Measurements from ENCODE around the gene JAK2.
"Not testable (repeated sequence)": the region's sequence is repeated elsewhere in the genome, so short reads cannot be mapped to it uniquely, and the experiment has no call there.

JAK2 gene

DNA sequence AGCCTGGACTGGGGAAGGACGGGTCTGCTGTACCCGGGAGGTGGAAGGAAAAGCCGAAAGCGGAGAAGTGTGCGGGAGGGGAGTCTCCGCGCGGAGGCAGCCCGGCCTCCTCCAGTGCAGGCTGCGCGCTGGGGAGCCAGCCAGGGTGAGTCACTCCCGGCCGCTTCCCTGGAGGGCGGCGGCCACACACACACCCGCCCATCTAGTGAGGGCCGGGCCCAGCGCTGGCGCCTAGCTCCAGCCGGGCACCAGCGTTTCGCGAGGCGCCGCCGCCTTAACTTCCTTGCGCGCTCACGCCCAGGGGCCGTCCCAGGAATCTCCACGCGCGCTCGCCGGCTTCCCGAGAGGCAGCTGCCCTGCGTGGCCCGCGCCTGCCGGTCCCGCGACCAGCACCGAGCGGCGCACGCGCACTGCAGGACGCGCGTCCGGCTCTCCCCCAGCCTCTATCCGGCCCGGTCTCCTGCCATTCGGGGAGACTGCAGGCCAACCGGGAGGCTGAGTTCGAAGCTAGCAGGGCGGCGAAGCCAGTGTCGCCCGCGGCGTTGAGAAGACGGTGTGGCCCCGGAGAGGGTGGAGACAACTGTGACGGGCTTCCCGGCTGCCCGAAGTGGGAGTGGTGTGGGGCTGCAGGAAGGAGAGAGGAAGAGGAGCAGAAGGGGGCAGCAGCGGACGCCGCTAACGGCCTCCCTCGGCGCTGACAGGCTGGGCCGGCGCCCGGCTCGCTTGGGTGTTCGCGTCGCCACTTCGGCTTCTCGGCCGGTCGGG lies at the start of gene JAK2:
Gene JAK2 (plus strand): TSS at position 652 of the 765 bp plus-strand sequence. CDS start 36,716 bp downstream, outside the sequence.
- Histone ChIP-seq H3K27me3 (ENCODE audit: low read depth, low read length) (no peaks in the 10 kb centered on the region), H3K4me3 (ENCODE audit: low read depth in 1 of 2, low read length in 2 of 2) (peak within 1 kb of the TSS; percentile 78 to 90), H3K9me3 (ENCODE audit: control insufficient read depth in 1 of 2, low read length in 2 of 2) (no peaks in the 10 kb centered on the region), H3K36me3 (ENCODE audit: control insufficient read depth in 1 of 2, insufficient read depth in 2 of 2, low read length in 2 of 2) (no peaks in the 10 kb centered on the region), H3K4me1 (ENCODE audit: control insufficient read depth in 1 of 2, insufficient read depth in 2 of 2, low read length in 2 of 2) (peaks cover 16 to 25% of the 10 kb centered on the region in 2 donors), H3K27ac (ENCODE audit: low read length) (peak within 1 kb of the TSS; percentile 94)

DNA sequence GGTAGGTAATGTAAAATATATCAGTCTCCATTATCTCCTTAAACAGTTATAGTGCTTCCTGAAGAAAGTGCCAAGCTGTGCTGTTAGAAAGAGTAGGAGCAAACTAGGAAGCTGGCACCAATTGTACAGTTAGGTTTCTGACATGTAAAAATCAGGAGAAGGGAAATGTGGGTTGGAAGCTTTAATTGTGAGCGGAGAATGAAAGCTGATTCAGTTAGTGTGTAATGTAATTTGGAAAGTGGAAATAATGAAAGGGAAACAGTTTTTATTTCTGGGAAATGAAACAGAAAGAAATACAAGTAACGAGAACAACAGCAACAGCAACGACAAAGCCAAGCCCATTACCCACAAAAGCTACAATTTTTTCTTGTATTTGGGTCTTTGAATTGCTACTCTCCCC lies 48.8 kb upstream of the JAK2 start:
- H3K4me3 ChIP-seq (ENCODE audit: low read depth in 1 of 2, low read length in 2 of 2) = no peak overlapping the region
- H3K4me1 ChIP-seq (ENCODE audit: control insufficient read depth in 1 of 2, insufficient read depth in 2 of 2, low read length in 2 of 2) = peaks cover 4 to 11% of the 10 kb centered on the region in 2 donors
- no peaks in the 10 kb centered on the region for H3K36me3 ChIP-seq (ENCODE audit: control insufficient read depth in 1 of 2, insufficient read depth in 2 of 2, low read length in 2 of 2)

DNA sequence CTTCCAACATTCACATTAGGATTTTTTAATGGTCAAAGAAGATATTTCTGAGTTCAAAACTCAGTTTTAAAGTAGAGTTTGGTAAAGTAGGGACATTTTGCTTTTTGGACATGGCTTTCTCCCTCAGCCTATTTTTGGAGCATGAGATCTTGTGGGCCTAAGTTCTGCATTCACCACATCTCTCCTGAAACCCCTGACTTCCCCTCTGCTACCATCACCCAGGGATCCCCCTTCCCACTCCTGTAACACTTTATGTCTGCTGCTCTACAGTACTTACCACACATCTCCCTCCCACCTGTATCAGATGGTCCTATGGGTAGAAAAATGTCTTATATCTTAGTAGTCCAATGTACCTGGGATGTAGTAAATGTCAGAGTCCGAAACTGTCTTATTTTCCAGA lies 48.2 kb upstream of the JAK2 start:
- H3K4me1 ChIP-seq (ENCODE audit: control insufficient read depth in 1 of 2, insufficient read depth in 2 of 2, low read length in 2 of 2) = peaks cover 4 to 11% of the 10 kb centered on the region in 2 donors
- H3K27me3 ChIP-seq (ENCODE audit: low read depth, low read length) = no peaks in the 10 kb centered on the region
- H3K4me3 ChIP-seq (ENCODE audit: low read depth in 1 of 2, low read length in 2 of 2) = no peak overlapping the region
- no peaks in the 10 kb centered on the region for H3K9me3 ChIP-seq (ENCODE audit: control insufficient read depth in 1 of 2, low read length in 2 of 2)
- no peak overlapping the region for H3K27ac ChIP-seq (ENCODE audit: low read length)
- H3K36me3 ChIP-seq (ENCODE audit: control insufficient read depth in 1 of 2, insufficient read depth in 2 of 2, low read length in 2 of 2) = no peaks in the 10 kb centered on the region

More for the DNA sequence above, 48.8 kb upstream of the JAK2 start:
- H3K27ac ChIP-seq (ENCODE audit: low read length) = peak overlapping the region; percentile 11
- H3K9me3 ChIP-seq (ENCODE audit: control insufficient read depth in 1 of 2, low read length in 2 of 2) = no peaks in the 10 kb centered on the region
- no peaks in the 10 kb centered on the region for H3K27me3 ChIP-seq (ENCODE audit: low read depth, low read length)

DNA sequence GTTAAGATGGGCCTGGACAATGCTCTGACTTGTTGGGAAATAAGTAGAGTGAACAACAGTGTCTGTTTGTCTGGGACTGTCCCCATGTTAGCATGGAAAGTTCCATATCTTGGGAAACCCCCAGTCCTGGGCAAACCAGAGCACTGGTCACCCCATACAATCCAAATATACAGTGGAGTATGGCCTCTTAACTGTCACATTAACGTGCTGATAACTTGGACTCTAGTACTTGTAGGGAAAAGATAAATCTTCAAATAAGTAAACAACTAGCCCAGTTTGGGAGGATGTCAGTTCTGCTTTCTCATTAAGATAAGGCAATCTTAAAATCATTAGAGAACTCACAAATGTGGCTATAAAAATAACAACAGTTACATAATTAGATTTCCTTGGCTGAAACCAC lies 47.6 kb upstream of the JAK2 start:
- Histone ChIP-seq H3K9me3 (ENCODE audit: control insufficient read depth in 1 of 2, low read length in 2 of 2) (no peaks in the 10 kb centered on the region), H3K4me1 (ENCODE audit: control insufficient read depth in 1 of 2, insufficient read depth in 2 of 2, low read length in 2 of 2) (peaks cover 4 to 10% of the 10 kb centered on the region in 2 donors), H3K27me3 (ENCODE audit: low read depth, low read length) (no peaks in the 10 kb centered on the region), H3K36me3 (ENCODE audit: control insufficient read depth in 1 of 2, insufficient read depth in 2 of 2, low read length in 2 of 2) (no peaks in the 10 kb centered on the region), H3K27ac (ENCODE audit: low read length) (no peak overlapping the region), H3K4me3 (ENCODE audit: low read depth in 1 of 2, low read length in 2 of 2) (no peak overlapping the region)

DNA sequence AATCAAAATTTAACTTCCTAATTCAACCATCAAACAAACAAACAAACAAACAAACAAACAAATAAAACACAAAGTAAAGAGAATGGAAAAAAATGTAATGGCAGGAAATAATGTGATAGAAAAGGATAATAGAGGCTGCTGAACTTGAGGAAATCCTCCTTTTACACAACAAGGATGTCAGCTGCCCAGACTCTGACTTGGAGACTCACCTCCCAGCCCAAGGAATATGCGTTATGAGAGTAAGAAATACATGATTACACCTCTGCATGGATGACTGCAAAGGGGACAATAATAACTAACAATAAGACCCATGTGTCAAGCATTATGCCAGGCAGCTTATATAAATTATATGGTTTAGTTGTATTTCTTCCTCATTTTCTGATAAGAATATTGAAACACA lies 46.6 kb upstream of the JAK2 start:
- H3K27ac ChIP-seq (ENCODE audit: low read length) = no peak overlapping the region
- no peaks in the 10 kb centered on the region for H3K9me3 ChIP-seq (ENCODE audit: control insufficient read depth in 1 of 2, low read length in 2 of 2)
- no peaks in the 10 kb centered on the region for H3K27me3 ChIP-seq (ENCODE audit: low read depth, low read length)
- no peaks in the 10 kb centered on the region for H3K36me3 ChIP-seq (ENCODE audit: control insufficient read depth in 1 of 2, insufficient read depth in 2 of 2, low read length in 2 of 2)
- no peak overlapping the region for H3K4me3 ChIP-seq (ENCODE audit: low read depth in 1 of 2, low read length in 2 of 2)
- H3K4me1 ChIP-seq (ENCODE audit: control insufficient read depth in 1 of 2, insufficient read depth in 2 of 2, low read length in 2 of 2) = peaks cover 4% of the 10 kb centered on the region in 2 donors

DNA sequence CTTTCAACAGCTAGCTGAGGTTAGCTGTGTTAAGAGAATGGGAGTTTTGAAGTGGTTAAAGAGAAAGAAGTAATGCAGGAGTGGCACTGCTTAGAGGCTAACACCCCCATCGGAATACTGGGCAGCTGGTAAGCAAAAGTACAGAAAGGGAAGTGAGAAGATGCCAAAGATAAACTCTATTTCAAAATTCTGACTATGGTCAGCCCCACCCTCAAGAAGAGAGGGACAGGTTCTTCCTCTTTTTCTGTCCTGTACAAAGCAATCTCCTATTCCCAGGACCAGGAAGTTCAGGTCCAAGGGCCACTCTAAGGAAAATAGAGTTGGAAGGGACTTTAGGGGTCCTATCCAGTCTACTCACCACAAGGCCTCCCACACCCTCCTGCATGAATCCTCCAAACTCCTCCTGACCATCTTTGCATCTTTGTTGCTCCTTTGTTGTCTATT lies 45.9 kb upstream of the JAK2 start:
- Histone ChIP-seq H3K36me3 (ENCODE audit: control insufficient read depth in 1 of 2, insufficient read depth in 2 of 2, low read length in 2 of 2) (no peaks in the 10 kb centered on the region), H3K4me1 (ENCODE audit: control insufficient read depth in 1 of 2, insufficient read depth in 2 of 2, low read length in 2 of 2) (peaks cover 4% of the 10 kb centered on the region in 2 donors), H3K9me3 (ENCODE audit: control insufficient read depth in 1 of 2, low read length in 2 of 2) (no peaks in the 10 kb centered on the region), H3K4me3 (ENCODE audit: low read depth in 1 of 2, low read length in 2 of 2) (no peak overlapping the region), H3K27me3 (ENCODE audit: low read depth, low read length) (no peaks in the 10 kb centered on the region), H3K27ac (ENCODE audit: low read length) (no peak overlapping the region)

DNA sequence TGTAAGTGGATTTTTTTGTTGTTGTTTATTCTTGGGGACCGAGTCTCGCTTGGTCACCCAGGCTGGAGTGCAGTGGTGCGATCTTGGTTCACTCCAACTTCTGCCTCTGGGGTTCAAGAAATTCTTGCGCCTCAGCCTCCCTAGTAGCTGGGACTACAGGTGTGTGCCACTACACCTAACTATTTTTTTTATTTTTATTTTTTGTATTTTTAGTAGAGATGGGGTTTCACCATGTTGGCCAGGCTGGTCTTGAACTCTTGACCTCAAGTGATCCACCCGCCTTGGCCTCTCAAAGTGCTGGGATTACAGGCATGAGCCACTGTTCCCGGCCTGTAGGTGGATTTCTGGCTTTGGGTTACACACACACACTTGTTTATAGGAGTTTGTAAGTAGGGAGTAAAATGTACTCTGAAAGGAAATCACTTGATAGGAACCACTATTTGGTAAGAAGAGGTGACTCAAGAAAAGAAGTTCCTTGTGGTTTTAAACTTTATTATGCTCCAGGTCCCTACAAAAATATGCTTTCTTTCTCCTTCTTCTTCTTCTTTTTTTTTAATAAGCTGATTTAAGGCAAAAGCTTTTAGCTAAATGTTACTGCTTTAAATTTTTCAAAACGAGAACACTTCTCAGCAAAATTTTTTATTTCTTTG lies 42.9 kb upstream of the JAK2 start:
- not testable (repeated sequence) for H3K36me3 ChIP-seq (ENCODE audit: control insufficient read depth in 1 of 2, insufficient read depth in 2 of 2, low read length in 2 of 2); H3K27ac ChIP-seq (ENCODE audit: low read length); H3K4me1 ChIP-seq (ENCODE audit: control insufficient read depth in 1 of 2, insufficient read depth in 2 of 2, low read length in 2 of 2); H3K9me3 ChIP-seq (ENCODE audit: control insufficient read depth in 1 of 2, low read length in 2 of 2); H3K4me3 ChIP-seq (ENCODE audit: low read depth in 1 of 2, low read length in 2 of 2); H3K27me3 ChIP-seq (ENCODE audit: low read depth, low read length)

DNA sequence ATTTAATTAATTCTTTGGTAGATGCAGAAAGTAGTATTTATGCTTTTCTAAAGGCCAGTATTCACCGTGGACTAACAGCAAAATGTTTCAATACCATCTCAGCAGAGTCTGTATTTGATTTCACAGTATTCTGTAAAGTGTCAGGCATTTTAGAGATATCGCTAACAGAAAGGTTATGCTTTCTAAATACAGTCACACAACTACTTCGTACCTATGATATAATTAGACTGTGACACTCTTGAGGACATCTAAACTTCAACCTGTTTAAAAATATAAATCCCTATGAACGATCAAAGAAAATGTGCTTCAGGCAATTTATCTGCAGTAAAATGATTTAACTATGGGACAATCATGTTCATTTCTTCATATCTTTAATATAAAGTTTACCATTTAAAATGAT lies 41.7 kb upstream of the JAK2 start:
- H3K27ac ChIP-seq (ENCODE audit: low read length) = no peak overlapping the region
- H3K4me3 ChIP-seq (ENCODE audit: low read depth in 1 of 2, low read length in 2 of 2) = no peak overlapping the region
- no peaks in the 10 kb centered on the region for H3K9me3 ChIP-seq (ENCODE audit: control insufficient read depth in 1 of 2, low read length in 2 of 2)
- no peaks in the 10 kb centered on the region for H3K27me3 ChIP-seq (ENCODE audit: low read depth, low read length)
- no peaks in the 10 kb centered on the region for H3K4me1 ChIP-seq (ENCODE audit: control insufficient read depth in 1 of 2, insufficient read depth in 2 of 2, low read length in 2 of 2)
- H3K36me3 ChIP-seq (ENCODE audit: control insufficient read depth in 1 of 2, insufficient read depth in 2 of 2, low read length in 2 of 2) = no peaks in the 10 kb centered on the region

DNA sequence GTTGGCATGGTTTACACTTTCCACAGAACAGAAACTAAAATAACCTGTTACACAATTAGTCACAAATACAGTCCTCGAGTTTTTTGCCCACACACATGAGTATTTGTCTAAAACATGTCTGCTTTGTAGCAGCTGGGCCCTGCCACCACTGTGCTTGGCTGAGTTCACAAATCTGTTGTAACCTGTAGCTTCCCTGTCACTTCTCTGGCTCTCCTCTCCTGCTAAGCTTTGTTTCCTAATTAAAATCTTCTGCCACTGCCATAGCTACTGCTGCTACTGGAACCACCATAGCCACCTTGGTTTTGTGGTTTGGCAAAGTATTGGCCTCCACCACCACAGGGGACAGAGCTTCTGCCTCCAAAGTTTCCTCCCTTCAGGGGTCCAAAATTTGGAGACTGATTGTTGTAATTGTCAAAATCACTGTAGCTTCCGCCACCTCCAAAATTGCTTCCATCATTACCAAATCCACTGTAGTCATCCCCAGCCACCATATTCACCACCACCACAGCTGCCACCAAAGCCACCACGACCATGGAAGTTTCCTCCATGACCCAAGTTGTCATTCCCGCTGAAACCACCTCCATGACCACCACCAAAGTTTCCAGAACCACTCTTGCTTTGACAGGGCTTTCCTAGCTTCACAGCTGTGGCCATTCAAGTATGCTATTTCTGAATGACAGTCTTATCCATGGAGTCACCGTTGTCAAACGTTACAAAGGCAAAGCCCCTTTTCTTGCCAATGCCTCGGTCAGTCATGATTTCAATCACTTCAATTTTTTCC lies 40.5 kb upstream of the JAK2 start:
- H3K27ac ChIP-seq (ENCODE audit: low read length); H3K4me3 ChIP-seq (ENCODE audit: low read depth in 1 of 2, low read length in 2 of 2); H3K27me3 ChIP-seq (ENCODE audit: low read depth, low read length); H3K4me1 ChIP-seq (ENCODE audit: control insufficient read depth in 1 of 2, insufficient read depth in 2 of 2, low read length in 2 of 2); H3K9me3 ChIP-seq (ENCODE audit: control insufficient read depth in 1 of 2, low read length in 2 of 2); H3K36me3 ChIP-seq (ENCODE audit: control insufficient read depth in 1 of 2, insufficient read depth in 2 of 2, low read length in 2 of 2): not testable (repeated sequence)

DNA sequence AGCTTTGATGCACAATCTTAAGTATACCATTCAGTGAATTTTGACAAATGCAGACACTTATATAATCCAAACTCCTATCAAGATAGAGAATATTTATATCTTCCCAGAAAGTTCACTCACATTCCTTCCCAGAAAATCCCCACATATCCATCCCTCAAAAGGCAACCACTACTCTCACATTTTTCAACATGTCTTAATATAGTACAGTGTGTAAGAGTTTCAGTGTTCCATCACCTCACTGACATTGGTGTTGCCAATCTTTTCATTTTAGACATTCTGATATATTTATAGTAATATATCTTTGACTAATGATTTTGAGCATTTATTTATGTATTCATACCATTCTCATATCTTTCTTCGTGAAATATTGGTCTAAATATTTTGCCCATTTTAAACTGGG lies 38.1 kb upstream of the JAK2 start:
- H3K4me3 ChIP-seq (ENCODE audit: low read depth in 1 of 2, low read length in 2 of 2) = no peak overlapping the region
- H3K9me3 ChIP-seq (ENCODE audit: control insufficient read depth in 1 of 2, low read length in 2 of 2) = no peaks in the 10 kb centered on the region
- no peaks in the 10 kb centered on the region for H3K36me3 ChIP-seq (ENCODE audit: control insufficient read depth in 1 of 2, insufficient read depth in 2 of 2, low read length in 2 of 2)
- H3K4me1 ChIP-seq (ENCODE audit: control insufficient read depth in 1 of 2, insufficient read depth in 2 of 2, low read length in 2 of 2) = no peaks in the 10 kb centered on the region
- no peaks in the 10 kb centered on the region for H3K27me3 ChIP-seq (ENCODE audit: low read depth, low read length)
- H3K27ac ChIP-seq (ENCODE audit: low read length) = no peak overlapping the region

DNA sequence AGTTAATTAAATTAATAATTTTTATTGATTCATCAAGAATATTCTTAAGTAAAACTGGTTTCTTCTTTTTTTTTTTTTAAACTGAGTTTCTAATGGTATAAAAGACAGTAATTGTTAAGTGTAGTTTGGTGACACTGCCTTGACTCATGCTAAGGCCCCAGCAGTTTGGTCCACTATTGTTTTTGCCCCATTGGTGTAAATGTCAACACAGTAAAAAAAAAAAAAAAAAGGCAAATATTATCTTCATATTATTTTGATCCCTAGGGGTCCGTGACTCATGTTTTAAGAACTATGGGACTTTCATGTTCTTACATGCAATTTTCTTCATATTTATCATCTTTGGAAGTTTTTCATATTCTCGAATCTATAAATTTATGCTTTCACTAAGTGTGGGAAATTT lies 29.2 kb upstream of the JAK2 start:
- H3K9me3 ChIP-seq (ENCODE audit: control insufficient read depth in 1 of 2, low read length in 2 of 2) = no peaks in the 10 kb centered on the region
- no peak overlapping the region for H3K27ac ChIP-seq (ENCODE audit: low read length)
- H3K4me1 ChIP-seq (ENCODE audit: control insufficient read depth in 1 of 2, insufficient read depth in 2 of 2, low read length in 2 of 2) = no peaks in the 10 kb centered on the region

More for the DNA sequence above, 29.2 kb upstream of the JAK2 start:
- H3K27me3 ChIP-seq (ENCODE audit: low read depth, low read length) = no peaks in the 10 kb centered on the region
- H3K36me3 ChIP-seq (ENCODE audit: control insufficient read depth in 1 of 2, insufficient read depth in 2 of 2, low read length in 2 of 2) = no peaks in the 10 kb centered on the region
- no peak overlapping the region for H3K4me3 ChIP-seq (ENCODE audit: low read depth in 1 of 2, low read length in 2 of 2)

Data from muscle layer of duodenum (tissue), 2 donors.